ENCODE results near the gene ANKH. TPM values are rescaled to one million over a fixed set of nuclear protein-coding genes. Genes with fewer than 3 reads are reported as not detected.

The ANKH gene
- total RNA-seq, 1 donor from 2014 or later, result 75.9 TPM

Other genes with a start within 250 kb of the ANKH start
- 32.1 TPM for gene OTULIN, start 207.1 kb downstream of the ANKH start, total RNA-seq

All from left lobe of liver (tissue), 1 donor.